HuH-7.5 (cell line): ENCODE measurements around the gene ABHD3.
"Not testable (repeated sequence)": the region's sequence is repeated elsewhere in the genome, so short reads cannot be mapped to it uniquely, and the experiment has no call there.

Experiments
- DNase-seq: peaks from one replicate; pipeline ENCODE4 v3.0.0; 2011; ENCODE audit warnings: low spot score

Gene ABHD3

GRCh38 chr18:21650311-21650710 lies 54.3 kb downstream of the ABHD3 start:
- no peak for DNase-seq

- DNase-seq: not testable (repeated sequence)
Measured at GRCh38 chr18:21640375-21640774, 64.2 kb downstream of the ABHD3 start.

- no peak for DNase-seq
Measured at GRCh38 chr18:21638822-21639221, 65.8 kb downstream of the ABHD3 start.

GRCh38 chr18:21636769-21637168 lies 67.8 kb downstream of the ABHD3 start:
- DNase-seq: no peak

GRCh38 chr18:21634588-21635199 lies 69.9 kb downstream of the ABHD3 start:
- DNase-seq: no peak

GRCh38 chr18:21632393-21632792 lies 72.2 kb downstream of the ABHD3 start:
- no peak for DNase-seq

GRCh38 chr18:21629089-21629832 lies 75.3 kb downstream of the ABHD3 start:
- no peak for DNase-seq

GRCh38 chr18:21621640-21622039 lies 82.9 kb downstream of the ABHD3 start:
- DNase-seq: not testable (repeated sequence)

- peak; percentile 83 for DNase-seq
Measured at GRCh38 chr18:21612125-21613039, 92.2 kb downstream of the ABHD3 start, which contains the start of gene SNRPD1. SNRPD1 (plus strand) TSS chr18:21612314; CDS start chr18:21612430, 116 bp downstream.

GRCh38 chr18:21611401-21612124 lies 93.0 kb downstream of the ABHD3 start:
- not testable (repeated sequence) for DNase-seq

- no peak for DNase-seq
Measured at GRCh38 chr18:21605213-21605612, 99.4 kb downstream of the ABHD3 start.

GRCh38 chr18:21604671-21605070 lies 99.9 kb downstream of the ABHD3 start:
- DNase-seq: no peak

- DNase-seq: no peak
Measured at GRCh38 chr18:21602299-21602587, 102.3 kb downstream of the ABHD3 start.
